ENCODE data around the gene NECAB2.

NECAB2 gene

GRCh38 chr16:83967838-83968305, at the start of gene NECAB2:
NECAB2 (plus strand) TSS chr16:83968244; CDS start chr16:83968649, 405 bp downstream.
- DNase-seq = peak; percentile 26

GRCh38 chr16:83920894-83921491, 47.1 kb upstream of the NECAB2 start:
- no peak for DNase-seq

GRCh38 chr16:83923581-83924365, 44.3 kb upstream of the NECAB2 start:
- DNase-seq = no peak

- no peak for DNase-seq
These were observed 43.4 kb upstream of the NECAB2 start for GRCh38 chr16:83924686-83925085.

- DNase-seq = no peak
These were observed 42.7 kb upstream of the NECAB2 start for GRCh38 chr16:83925095-83925905.

GRCh38 chr16:83925957-83926725, 41.9 kb upstream of the NECAB2 start:
- no peak for DNase-seq

- DNase-seq = peak; percentile 64
These were observed 41.2 kb upstream of the NECAB2 start for GRCh38 chr16:83926726-83927397.

GRCh38 chr16:83928341-83929055, 39.5 kb upstream of the NECAB2 start:
- no peak for DNase-seq

GRCh38 chr16:83929811-83930555, 38.1 kb upstream of the NECAB2 start:
- DNase-seq = no peak

GRCh38 chr16:83930730-83931500, 37.1 kb upstream of the NECAB2 start:
- DNase-seq = no peak

- DNase-seq = no peak
These were observed 36.5 kb upstream of the NECAB2 start for GRCh38 chr16:83931556-83931955.

GRCh38 chr16:83932304-83932703, 35.7 kb upstream of the NECAB2 start:
- DNase-seq = no peak

- no peak for DNase-seq
These were observed 34.9 kb upstream of the NECAB2 start for GRCh38 chr16:83932955-83933673.

- DNase-seq = no peak
These were observed 34.0 kb upstream of the NECAB2 start for GRCh38 chr16:83933885-83934683.

- DNase-seq = no peak
These were observed 33.4 kb upstream of the NECAB2 start for GRCh38 chr16:83934684-83934977.

GRCh38 chr16:83935005-83935857, 32.8 kb upstream of the NECAB2 start:
- DNase-seq = no peak

- DNase-seq = no peak
These were observed 32.2 kb upstream of the NECAB2 start for GRCh38 chr16:83935858-83936255.

Measured in activated CD4-positive, alpha-beta T cell treated with anti-CD3 and anti-CD28 coated beads, Interleukin-10, Interleukin-2, amounts not matched to agents 100 ng/mL and 50 ng/mL, durations not matched to agents 16 hours and 8 hours (primary cell).